K562 (cell line): ENCODE data around the gene CACNB1. TPM values are rescaled to one million over a fixed set of nuclear protein-coding genes. Genes with fewer than 3 reads are reported as not detected.

Source experiments
- ELF2 ChIP-seq: fragments of 250-450 bp; sonication (Bioruptor Pico); IDR thresholded peaks from 2 replicates; pipeline ENCODE4 v1.5.0; 2021; ENCODE audit warnings: mild to moderate bottlenecking
- EZH2 ChIP-seq: IDR thresholded peaks from 2 replicates; pipeline ENCODE4 v1.6.1; 2012; ENCODE audit warnings: low read depth, mild to moderate bottlenecking, inconsistent platforms, low read length, borderline replicate concordance
- JUND ChIP-seq, 2 experiments: IDR thresholded peaks; 2 replicates in 1 of 2; 3 replicates in 1 of 2; pipeline ENCODE4 v1.6.1; 2011; ENCODE audit warnings: borderline replicate concordance in 2 of 2, low read depth in 2 of 2, low read length in 2 of 2, improper control_type of control experiment in 1 of 2, missing biosample characterization in 1 of 2, missing genetic modification characterization in 1 of 2, missing genetic modification reagents in 1 of 2
- MYC ChIP-seq, 2 experiments: fragments of 250-450 bp in 1 of 2; sonication (Bioruptor Pico) in 1 of 2; IDR thresholded peaks; 2 replicates each; pipeline versions ENCODE4 v1.5.1 to v1.6.1; 2012 to 2021; ENCODE audit warnings: low read depth in 2 of 2, borderline replicate concordance in 1 of 2, improper control_type of control experiment in 1 of 2, low read length in 1 of 2, mild to moderate bottlenecking in 1 of 2, moderate library complexity in 1 of 2
- RCOR1 ChIP-seq, 2 experiments: IDR thresholded peaks; 2 replicates each; pipeline ENCODE4 v1.6.1; 2012; ENCODE audit warnings: low read depth in 2 of 2, low read length in 2 of 2, borderline replicate concordance in 1 of 2, improper control_type of control experiment in 1 of 2
- XRCC4 ChIP-seq: IDR thresholded peaks from one replicate; pipeline ENCODE4 v1.6.1; 2011; ENCODE audit not compliant: insufficient read depth, insufficient read length; ENCODE audit errors: extremely low read depth
- ZFP36 ChIP-seq: fragments of 150-350 bp; IDR thresholded peaks from 2 replicates; pipeline ENCODE4 v1.6.1; 2018; ENCODE audit warnings: low read length, low read depth; ENCODE audit not compliant: partially characterized antibody
- polyA plus RNA-seq, 8 experiments: library from polyadenylated mRNA; depleted of rRNA in 4 of 8; stranded (reverse) in 5 of 8; unstranded in 3 of 8; fragments of >200 nt; fragmentation: Nextera tagmentation in 2 of 8; fragmentation: Illumina TruSeq in 1 of 8; extraction: Ambion mirVana in 2 of 8; extraction: Trizol in 1 of 8; gene quantifications; 2 replicates each; pipeline versions ENCODE4 v1.2.1 to v1.2.3, GENCODE V29; 2011 to 2014; ENCODE audit warnings: inconsistent platforms in 1 of 8, missing spikeins in 1 of 8
- total RNA-seq, 7 experiments: library from RNA; depleted of rRNA in 6 of 7; stranded (reverse); fragments of >200 nt in 6 of 7; fragmentation: Illumina TruSeq in 2 of 7; extraction: Trizol in 2 of 7; gene quantifications; 2 replicates each; pipeline versions ENCODE4 v1.2.1 to v1.2.3, GENCODE V29; 2011 to 2021; ENCODE audit warnings: low replicate concordance in 1 of 7
- TF ChIP-seq, protein P1 (sequence below): fragments of 250-450 bp; sonication (Bioruptor Pico); IDR thresholded peaks from 2 replicates; pipeline ENCODE4 v1.4.0; 2020; ENCODE audit warnings: borderline replicate concordance
- TF ChIP-seq, protein P2 (sequence below): sonication (generic); formaldehyde crosslinking; IDR thresholded peaks from 2 replicates; pipeline ENCODE4 v1.9.0; 2022; ENCODE audit warnings: mild to moderate bottlenecking, missing genetic modification reagents
- TF ChIP-seq, protein P3 (sequence below), 2 experiments: fragments of 450-650 bp; formaldehyde crosslinking in 1 of 2; IDR thresholded peaks; 2 replicates each; pipeline versions ENCODE4 v1.4.0 to v1.6.1; 2014 to 2020; ENCODE audit warnings: mild to moderate bottlenecking in 2 of 2, borderline replicate concordance in 1 of 2, low read depth in 1 of 2
- TF ChIP-seq, protein P4 (sequence below): IDR thresholded peaks from 2 replicates; pipeline ENCODE4 v1.6.1; 2011; ENCODE audit warnings: borderline replicate concordance, low read depth, mild to moderate bottlenecking, moderate library complexity, low read length; ENCODE audit not compliant: insufficient read depth, poor library complexity, severe bottlenecking

Gene CACNB1
- total and polyA plus RNA-seq, 9 of the 15 experiments (the other 6 are each of a cell fraction or from before 2014, with no cell fraction given), result 0.08 to 7.4 (median 3.0) TPM

DNA sequence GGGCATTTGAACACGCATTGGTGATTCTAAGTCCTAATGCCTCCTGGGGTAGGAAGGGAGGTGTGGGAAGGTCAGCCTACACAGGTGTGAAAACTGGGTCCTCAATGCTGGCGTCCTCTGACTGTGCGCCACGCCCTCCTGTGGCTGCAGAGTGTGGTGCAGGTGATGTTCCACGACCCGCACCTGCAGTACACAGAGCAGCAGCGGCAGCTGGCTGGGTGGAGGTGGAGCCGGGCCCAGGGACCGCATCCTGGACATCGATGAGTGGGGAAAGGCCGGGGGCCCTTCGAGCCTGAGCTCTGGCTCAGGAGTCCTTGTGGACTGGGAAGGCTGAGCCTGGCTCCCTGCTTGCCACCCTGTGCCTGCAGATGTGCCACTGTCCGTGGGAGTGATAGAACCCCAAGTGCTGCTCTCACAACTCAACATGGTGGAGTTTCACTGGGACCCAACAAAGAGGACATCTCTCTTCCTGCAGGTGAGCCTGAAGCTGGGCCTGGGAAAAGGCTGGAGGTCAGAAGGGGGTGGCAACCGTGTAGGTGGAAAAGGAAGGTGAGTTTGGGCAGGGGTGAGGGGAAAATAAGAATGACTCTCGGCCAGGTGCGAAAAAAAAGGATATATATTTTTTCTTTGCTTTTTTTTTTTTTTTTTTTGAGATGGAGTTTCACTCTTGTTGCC lies 42.3 kb upstream of the CACNB1 start (continued):
- TF ChIP-seq MYC (IDR thresholded peaks at IDR 0.05; ENCODE audit: low read depth, low read length) (peak; percentile 35; the same call in 1 of the 2 replicates), MYC (CRISPR knock-in tag; IDR thresholded peaks at IDR 0.05; ENCODE audit: borderline replicate concordance, low read depth) (no peak), RCOR1 (IDR thresholded peaks at IDR 0.05; ENCODE audit: borderline replicate concordance in 1 of 2, low read depth in 2 of 2, low read length in 2 of 2) (peak in 1 of 2 experiments; percentile 10; a peak in 1 of 4 replicates), ZFP36 (no peak), JUND (IDR thresholded peaks at IDR 0.05; ENCODE audit: borderline replicate concordance, low read depth, low read length) (no peak), JUND (tag; IDR thresholded peaks at IDR 0.05; ENCODE audit: borderline replicate concordance, low read depth, low read length) (peak; percentile 37; the same call in 1 of the 3 replicates), XRCC4 (no peak), ELF2 (CRISPR knock-in tag) (no peak), EZH2 (no peak)
- TF ChIP-seq, protein P1, sequence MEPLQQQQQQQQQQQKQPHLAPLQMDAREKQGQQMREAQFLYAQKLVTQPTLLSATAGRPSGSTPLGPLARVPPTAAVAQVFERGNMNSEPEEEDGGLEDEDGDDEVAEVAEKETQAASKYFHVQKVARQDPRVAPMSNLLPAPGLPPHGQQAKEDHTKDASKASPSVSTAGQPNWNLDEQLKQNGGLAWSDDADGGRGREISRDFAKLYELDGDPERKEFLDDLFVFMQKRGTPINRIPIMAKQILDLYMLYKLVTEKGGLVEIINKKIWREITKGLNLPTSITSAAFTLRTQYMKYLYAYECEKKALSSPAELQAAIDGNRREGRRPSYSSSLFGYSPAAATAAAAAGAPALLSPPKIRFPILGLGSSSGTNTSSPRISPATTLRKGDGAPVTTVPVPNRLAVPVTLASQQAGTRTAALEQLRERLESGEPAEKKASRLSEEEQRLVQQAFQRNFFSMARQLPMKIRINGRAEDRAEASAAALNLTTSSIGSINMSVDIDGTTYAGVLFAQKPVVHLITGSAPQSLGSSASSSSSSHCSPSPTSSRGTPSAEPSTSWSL (CRISPR knock-in tag), result no peak
- TF ChIP-seq, protein P2, sequence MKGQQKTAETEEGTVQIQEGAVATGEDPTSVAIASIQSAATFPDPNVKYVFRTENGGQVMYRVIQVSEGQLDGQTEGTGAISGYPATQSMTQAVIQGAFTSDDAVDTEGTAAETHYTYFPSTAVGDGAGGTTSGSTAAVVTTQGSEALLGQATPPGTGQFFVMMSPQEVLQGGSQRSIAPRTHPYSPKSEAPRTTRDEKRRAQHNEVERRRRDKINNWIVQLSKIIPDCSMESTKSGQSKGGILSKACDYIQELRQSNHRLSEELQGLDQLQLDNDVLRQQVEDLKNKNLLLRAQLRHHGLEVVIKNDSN (CRISPR knock-in tag), result no peak
- TF ChIP-seq, protein P3, sequence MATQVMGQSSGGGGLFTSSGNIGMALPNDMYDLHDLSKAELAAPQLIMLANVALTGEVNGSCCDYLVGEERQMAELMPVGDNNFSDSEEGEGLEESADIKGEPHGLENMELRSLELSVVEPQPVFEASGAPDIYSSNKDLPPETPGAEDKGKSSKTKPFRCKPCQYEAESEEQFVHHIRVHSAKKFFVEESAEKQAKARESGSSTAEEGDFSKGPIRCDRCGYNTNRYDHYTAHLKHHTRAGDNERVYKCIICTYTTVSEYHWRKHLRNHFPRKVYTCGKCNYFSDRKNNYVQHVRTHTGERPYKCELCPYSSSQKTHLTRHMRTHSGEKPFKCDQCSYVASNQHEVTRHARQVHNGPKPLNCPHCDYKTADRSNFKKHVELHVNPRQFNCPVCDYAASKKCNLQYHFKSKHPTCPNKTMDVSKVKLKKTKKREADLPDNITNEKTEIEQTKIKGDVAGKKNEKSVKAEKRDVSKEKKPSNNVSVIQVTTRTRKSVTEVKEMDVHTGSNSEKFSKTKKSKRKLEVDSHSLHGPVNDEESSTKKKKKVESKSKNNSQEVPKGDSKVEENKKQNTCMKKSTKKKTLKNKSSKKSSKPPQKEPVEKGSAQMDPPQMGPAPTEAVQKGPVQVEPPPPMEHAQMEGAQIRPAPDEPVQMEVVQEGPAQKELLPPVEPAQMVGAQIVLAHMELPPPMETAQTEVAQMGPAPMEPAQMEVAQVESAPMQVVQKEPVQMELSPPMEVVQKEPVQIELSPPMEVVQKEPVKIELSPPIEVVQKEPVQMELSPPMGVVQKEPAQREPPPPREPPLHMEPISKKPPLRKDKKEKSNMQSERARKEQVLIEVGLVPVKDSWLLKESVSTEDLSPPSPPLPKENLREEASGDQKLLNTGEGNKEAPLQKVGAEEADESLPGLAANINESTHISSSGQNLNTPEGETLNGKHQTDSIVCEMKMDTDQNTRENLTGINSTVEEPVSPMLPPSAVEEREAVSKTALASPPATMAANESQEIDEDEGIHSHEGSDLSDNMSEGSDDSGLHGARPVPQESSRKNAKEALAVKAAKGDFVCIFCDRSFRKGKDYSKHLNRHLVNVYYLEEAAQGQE (IDR thresholded peaks at IDR 0.05; ENCODE audit: borderline replicate concordance), result 0 out of 2 replicates have a peak, but pooled peaks have one; percentile 15
- TF ChIP-seq, protein P3 (CRISPR knock-in tag; IDR thresholded peaks at IDR 0.05; ENCODE audit: low read depth), result no peak
- TF ChIP-seq, protein P4, sequence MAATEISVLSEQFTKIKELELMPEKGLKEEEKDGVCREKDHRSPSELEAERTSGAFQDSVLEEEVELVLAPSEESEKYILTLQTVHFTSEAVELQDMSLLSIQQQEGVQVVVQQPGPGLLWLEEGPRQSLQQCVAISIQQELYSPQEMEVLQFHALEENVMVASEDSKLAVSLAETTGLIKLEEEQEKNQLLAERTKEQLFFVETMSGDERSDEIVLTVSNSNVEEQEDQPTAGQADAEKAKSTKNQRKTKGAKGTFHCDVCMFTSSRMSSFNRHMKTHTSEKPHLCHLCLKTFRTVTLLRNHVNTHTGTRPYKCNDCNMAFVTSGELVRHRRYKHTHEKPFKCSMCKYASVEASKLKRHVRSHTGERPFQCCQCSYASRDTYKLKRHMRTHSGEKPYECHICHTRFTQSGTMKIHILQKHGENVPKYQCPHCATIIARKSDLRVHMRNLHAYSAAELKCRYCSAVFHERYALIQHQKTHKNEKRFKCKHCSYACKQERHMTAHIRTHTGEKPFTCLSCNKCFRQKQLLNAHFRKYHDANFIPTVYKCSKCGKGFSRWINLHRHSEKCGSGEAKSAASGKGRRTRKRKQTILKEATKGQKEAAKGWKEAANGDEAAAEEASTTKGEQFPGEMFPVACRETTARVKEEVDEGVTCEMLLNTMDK, result peak; percentile 48
